Fibroblast of lung (primary cell): ENCODE results near the gene RABGAP1L. TPM values are rescaled to one million over a fixed set of nuclear protein-coding genes. Genes with fewer than 3 reads are reported as not detected.

Source experiments
- DNase-seq, 2 donors: peaks; one replicate each; pipeline versions ENCODE4 v3.0.0 to v3.0.0-alpha.2; 2010; ENCODE audit warnings: low read depth in 2 of 2
- H2AFZ ChIP-seq: 2 replicates; pipeline ENCODE4 v1.5.1; 2012; ENCODE audit warnings: low read length, control low read depth, inconsistent platforms
- H3K27ac ChIP-seq: 2 replicates; pipeline ENCODE4 v1.5.1; 2011; ENCODE audit warnings: low read length, control low read depth; ENCODE audit not compliant: insufficient read depth
- H3K27me3 ChIP-seq: 2 replicates; pipeline ENCODE4 v1.5.1; 2011; ENCODE audit warnings: mild to moderate bottlenecking, low read length; ENCODE audit not compliant: control insufficient read depth, insufficient read depth
- H3K36me3 ChIP-seq: 2 replicates; pipeline ENCODE4 v1.5.1; 2011; ENCODE audit warnings: low read length; ENCODE audit not compliant: control insufficient read depth, insufficient read depth
- H3K4me1 ChIP-seq: 2 replicates; pipeline ENCODE4 v1.5.1; 2011; ENCODE audit warnings: low read length; ENCODE audit not compliant: control insufficient read depth, insufficient read depth; ENCODE audit errors: extremely low read depth
- H3K4me2 ChIP-seq: 2 replicates; pipeline ENCODE4 v1.5.1; 2011; ENCODE audit warnings: low read length, control low read depth; ENCODE audit not compliant: insufficient read depth; ENCODE audit errors: extremely low read depth
- H3K4me3 ChIP-seq, 4 experiments: fragments of 200-600 bp in 1 of 4; sonication (generic) in 1 of 4; replicated peaks in 1 of 4; 2 replicates each; pipeline ENCODE4 v1.5.1; 2011 to 2016; ENCODE audit warnings: low read length in 4 of 4, low read depth in 3 of 4, mild to moderate bottlenecking in 3 of 4, control low read depth in 2 of 4, inconsistent platforms in 1 of 4, mixed read lengths in 1 of 4; ENCODE audit not compliant: insufficient read depth in 1 of 4; ENCODE audit errors: control extremely low read depth in 1 of 4
- H3K79me2 ChIP-seq: 2 replicates; pipeline ENCODE4 v1.5.1; 2012; ENCODE audit warnings: mild to moderate bottlenecking, low read length, inconsistent platforms; ENCODE audit not compliant: control insufficient read depth, insufficient read depth
- H3K9ac ChIP-seq: 2 replicates; pipeline ENCODE4 v1.5.1; 2011; ENCODE audit warnings: mild to moderate bottlenecking, low read length, control low read depth; ENCODE audit not compliant: insufficient read depth
- H3K9me3 ChIP-seq: 2 replicates; pipeline ENCODE4 v1.5.1; 2012; ENCODE audit warnings: low read depth, low read length; ENCODE audit not compliant: control insufficient read depth, insufficient read depth
- H4K20me1 ChIP-seq: 2 replicates; pipeline ENCODE4 v1.5.1; 2011; ENCODE audit warnings: low read length; ENCODE audit not compliant: control insufficient read depth, insufficient read depth; ENCODE audit errors: extremely low read depth
- EZH2 ChIP-seq: IDR thresholded peaks from 2 replicates; pipeline ENCODE4 v1.5.1; 2012; ENCODE audit warnings: low read length, control low read depth, mild to moderate bottlenecking; ENCODE audit errors: missing control alignments
- polyA plus RNA-seq, 2 donors: library from polyadenylated mRNA; depleted of rRNA in 1 of 2; stranded (reverse) in 1 of 2; unstranded in 1 of 2; fragments of >200 nt; gene quantifications; 2 replicates each; pipeline ENCODE4 v1.2.1, GENCODE V29; 2011 to 2012; ENCODE audit warnings: missing spikeins in 1 of 2
- total RNA-seq: library from RNA; depleted of rRNA; stranded (reverse); fragments of >200 nt; gene quantifications from 2 replicates; pipeline ENCODE4 v1.2.1, GENCODE V29; 2014
- TF ChIP-seq, protein P1 (sequence below), 2 donors: IDR thresholded peaks in 1 of 2; conservative IDR thresholded peaks in 1 of 2; 1 replicate in 1 of 2; 2 replicates in 1 of 2; pipeline ENCODE4 v1.5.1; 2011 to 2012; ENCODE audit warnings: low read length in 2 of 2, control low read depth in 1 of 2, inconsistent platforms in 1 of 2, low read depth in 1 of 2, mild to moderate bottlenecking in 1 of 2

Gene RABGAP1L
- total and polyA plus RNA-seq, 2 donors (not counting 1 experiment from before 2014, with no cell fraction given), result 33.8 to 36.5 TPM

- TF ChIP-seq EZH2, result no peak
- TF ChIP-seq, protein P1, sequence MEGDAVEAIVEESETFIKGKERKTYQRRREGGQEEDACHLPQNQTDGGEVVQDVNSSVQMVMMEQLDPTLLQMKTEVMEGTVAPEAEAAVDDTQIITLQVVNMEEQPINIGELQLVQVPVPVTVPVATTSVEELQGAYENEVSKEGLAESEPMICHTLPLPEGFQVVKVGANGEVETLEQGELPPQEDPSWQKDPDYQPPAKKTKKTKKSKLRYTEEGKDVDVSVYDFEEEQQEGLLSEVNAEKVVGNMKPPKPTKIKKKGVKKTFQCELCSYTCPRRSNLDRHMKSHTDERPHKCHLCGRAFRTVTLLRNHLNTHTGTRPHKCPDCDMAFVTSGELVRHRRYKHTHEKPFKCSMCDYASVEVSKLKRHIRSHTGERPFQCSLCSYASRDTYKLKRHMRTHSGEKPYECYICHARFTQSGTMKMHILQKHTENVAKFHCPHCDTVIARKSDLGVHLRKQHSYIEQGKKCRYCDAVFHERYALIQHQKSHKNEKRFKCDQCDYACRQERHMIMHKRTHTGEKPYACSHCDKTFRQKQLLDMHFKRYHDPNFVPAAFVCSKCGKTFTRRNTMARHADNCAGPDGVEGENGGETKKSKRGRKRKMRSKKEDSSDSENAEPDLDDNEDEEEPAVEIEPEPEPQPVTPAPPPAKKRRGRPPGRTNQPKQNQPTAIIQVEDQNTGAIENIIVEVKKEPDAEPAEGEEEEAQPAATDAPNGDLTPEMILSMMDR (conservative IDR thresholded peaks at IDR 0.05 in 1 of 2, IDR thresholded peaks at IDR 0.05 in 1 of 2; ENCODE audit: low read depth in 1 of 2, low read length in 2 of 2), result no peak
- Histone ChIP-seq H4K20me1 (no peaks in the 10 kb centered on the region), H3K4me1 (no peaks in the 10 kb centered on the region), H3K9me3 (no peaks in the 10 kb centered on the region), H3K27me3 (no peaks in the 10 kb centered on the region), H2AFZ (no peak overlapping the region), H3K4me2 (no peak overlapping the region), H3K9ac (no peak overlapping the region), H3K27ac (no peak overlapping the region), H3K4me3 (no peak overlapping the region), H3K36me3 (no peaks in the 10 kb centered on the region), H3K79me2 (no peaks in the 10 kb centered on the region)
- peak; percentile 56 to 91 for DNase-seq
Observed at GRCh38 chr1:174222166-174222949, 63.0 kb downstream of the RABGAP1L start.

DNA sequence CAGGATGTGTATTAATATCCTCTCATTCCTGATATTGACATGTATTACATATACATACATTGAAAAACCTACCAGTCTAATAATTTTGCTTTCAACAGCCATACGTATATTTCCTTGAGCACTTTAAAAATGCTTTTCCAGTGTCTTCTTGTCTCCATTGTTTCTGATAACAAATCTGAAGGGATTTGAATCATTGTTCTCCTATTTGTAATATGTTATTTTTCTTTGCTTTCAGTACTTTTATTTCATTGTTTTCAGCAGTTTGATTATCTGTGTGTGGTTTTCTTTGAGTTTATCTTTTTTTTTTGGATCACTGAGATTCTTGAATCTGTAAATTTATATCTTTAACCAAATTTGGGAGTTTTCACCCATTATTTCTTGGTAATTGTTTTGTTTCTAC, 65.3 kb downstream of the RABGAP1L start:
- no peaks in the 10 kb centered on the region for H3K79me2 ChIP-seq
- no peaks in the 10 kb centered on the region for H3K27me3 ChIP-seq
- no peak overlapping the region for H2AFZ ChIP-seq
- no peak overlapping the region for H3K27ac ChIP-seq
- no peaks in the 10 kb centered on the region for H3K4me1 ChIP-seq
- TF ChIP-seq, protein P1 (conservative IDR thresholded peaks at IDR 0.05 in 1 of 2, IDR thresholded peaks at IDR 0.05 in 1 of 2; ENCODE audit: low read depth in 1 of 2, low read length in 2 of 2), result no peak
- no peak for TF ChIP-seq EZH2
- no peaks in the 10 kb centered on the region for H3K36me3 ChIP-seq
- DNase-seq, result no peak
- H4K20me1 ChIP-seq, result no peaks in the 10 kb centered on the region
- H3K9me3 ChIP-seq, result no peaks in the 10 kb centered on the region
- no peak overlapping the region for H3K4me2 ChIP-seq
- no peak overlapping the region for H3K9ac ChIP-seq
- H3K4me3 ChIP-seq, result no peak overlapping the region

DNA sequence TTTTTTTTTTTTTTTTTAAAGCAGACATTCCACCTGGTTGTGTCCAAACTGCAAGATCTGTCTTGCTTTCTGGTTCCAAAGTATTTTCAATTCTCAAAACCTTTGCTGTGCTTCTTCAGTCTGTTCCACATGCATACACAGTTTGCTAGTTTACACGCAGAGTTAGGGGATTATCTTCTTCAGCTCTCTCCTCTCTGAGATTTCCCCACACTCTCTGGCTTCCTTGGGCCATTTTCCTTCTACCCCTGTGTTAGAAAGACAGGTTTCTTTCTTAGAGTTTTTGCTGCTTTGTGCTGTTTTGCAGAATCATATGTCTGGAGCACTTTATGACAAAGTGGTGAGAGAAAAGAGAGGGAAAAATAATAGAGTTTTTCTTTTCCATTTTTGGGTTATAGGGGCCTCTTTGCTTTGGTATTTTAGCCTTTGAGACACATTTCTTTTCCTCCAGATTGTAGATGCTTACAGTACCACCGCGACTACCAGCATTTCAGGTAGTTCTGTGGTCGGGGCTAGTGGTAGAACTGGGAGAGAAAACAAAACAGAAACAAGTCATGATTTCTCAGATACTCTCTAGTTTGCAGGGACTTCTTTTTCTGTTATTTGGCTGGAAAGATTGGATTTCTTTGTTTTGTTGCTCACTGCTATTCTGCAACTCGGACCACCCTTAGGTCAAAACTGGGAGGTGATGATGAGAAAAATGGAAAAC, 66.3 kb downstream of the RABGAP1L start:
- Histone ChIP-seq H3K9me3 (no peaks in the 10 kb centered on the region), H3K4me3 (no peak overlapping the region), H3K27me3 (no peaks in the 10 kb centered on the region), H3K4me2 (no peak overlapping the region), H3K36me3 (no peaks in the 10 kb centered on the region), H3K27ac (no peak overlapping the region), H3K79me2 (no peaks in the 10 kb centered on the region), H3K4me1 (no peaks in the 10 kb centered on the region), H3K9ac (no peak overlapping the region), H2AFZ (no peak overlapping the region), H4K20me1 (no peaks in the 10 kb centered on the region)
- DNase-seq, result no peak
- TF ChIP-seq, protein P1 (conservative IDR thresholded peaks at IDR 0.05 in 1 of 2, IDR thresholded peaks at IDR 0.05 in 1 of 2; ENCODE audit: low read depth in 1 of 2, low read length in 2 of 2), result no peak
- TF ChIP-seq EZH2, result no peak
